Lung (tissue), 12 donors: ENCODE results near the gene ITK. TPM values are rescaled to one million over a fixed set of nuclear protein-coding genes. Genes with fewer than 3 reads are reported as not detected.

Experiments
- ATAC-seq: fragments of 200-7000 bp; cut with Tn5 transposase; one replicate; pipeline ENCODE4 v1.9.1; 2020; ENCODE audit warnings: moderate number of reproducible peaks; ENCODE audit not compliant: insufficient read depth, low FRiP score
- DNase-seq, 3 donors: peaks; one replicate each; pipeline ENCODE4 v3.0.0-alpha.2; 2013 to 2017
- H3K27ac ChIP-seq, 2 donors: one replicate each; pipeline ENCODE4 v1.5.1; 2013; ENCODE audit warnings: mild to moderate bottlenecking in 2 of 2, moderate library complexity in 2 of 2, control low read depth in 1 of 2, inconsistent platforms in 1 of 2, low read depth in 1 of 2, low read length in 1 of 2
- H3K27me3 ChIP-seq, 3 donors: one replicate each; pipeline ENCODE4 v1.5.1; 2013; ENCODE audit warnings: low read length in 2 of 3; ENCODE audit not compliant: control insufficient read depth in 3 of 3, insufficient read depth in 3 of 3
- H3K36me3 ChIP-seq, 4 donors: one replicate each; pipeline ENCODE4 v1.5.1; 2013; ENCODE audit warnings: low read length in 4 of 4, mild to moderate bottlenecking in 1 of 4, moderate library complexity in 1 of 4; ENCODE audit not compliant: control insufficient read depth in 4 of 4, insufficient read depth in 4 of 4
- H3K4me1 ChIP-seq, 5 donors: one replicate each; pipeline ENCODE4 v1.5.1; 2013; ENCODE audit warnings: low read length in 5 of 5, mild to moderate bottlenecking in 2 of 5, moderate library complexity in 1 of 5; ENCODE audit not compliant: control insufficient read depth in 5 of 5, insufficient read depth in 5 of 5
- H3K4me3 ChIP-seq: one replicate; pipeline ENCODE4 v1.5.1; 2013; ENCODE audit warnings: mild to moderate bottlenecking, control low read depth, moderate library complexity
- H3K9ac ChIP-seq, 2 donors: one replicate each; pipeline ENCODE4 v1.5.1; 2013; ENCODE audit warnings: low read length in 2 of 2, control low read depth in 1 of 2; ENCODE audit not compliant: insufficient read depth in 1 of 2
- H3K9me3 ChIP-seq, 4 donors: one replicate each; pipeline ENCODE4 v1.5.1; 2013; ENCODE audit warnings: low read length in 3 of 4, mild to moderate bottlenecking in 1 of 4, moderate library complexity in 1 of 4; ENCODE audit not compliant: control insufficient read depth in 4 of 4, insufficient read depth in 3 of 4
- WGBS, 2 donors: extraction: QIAGEN DNeasy Blood & Tissue Kit; methylation state at CpG; one replicate each; pipeline ENCODE4 v1.1.7; 2013; 5-methylcytosine and 5-hydroxymethylcytosine counted together
- polyA plus RNA-seq, 2 donors: library from polyadenylated mRNA; stranded (reverse); fragments of 200-250 nt; gene quantifications; one replicate each; pipeline ENCODE4 v1.2.1, GENCODE V29; 2013
- total RNA-seq, 2 donors: library from RNA; depleted of rRNA in 1 of 2; stranded (reverse); fragments of >200 nt in 1 of 2; gene quantifications; one replicate each; pipeline ENCODE4 v1.2.1, GENCODE V29; 2014 to 2021
- TF ChIP-seq, protein P1 (sequence below): IDR thresholded peaks from 2 replicates; pipeline ENCODE4 v1.5.1; 2012; ENCODE audit warnings: mild to moderate bottlenecking; ENCODE audit errors: control extremely low read depth, extremely low read depth
- donor health status: control.
- donor health status: control.
- donor health status: Bipolar disorder and iron deficiency.
- donor health status: healthy.
- donor health status: DM: yes; HTN: yes; CAD: no.

The ITK gene
- total and polyA plus RNA-seq, 4 donors, result 0.91 to 3.4 (median 2.8) TPM

GRCh38 chr5:157292599-157292998 is 112.0 kb downstream of the ITK start:
- TF ChIP-seq, protein P1, sequence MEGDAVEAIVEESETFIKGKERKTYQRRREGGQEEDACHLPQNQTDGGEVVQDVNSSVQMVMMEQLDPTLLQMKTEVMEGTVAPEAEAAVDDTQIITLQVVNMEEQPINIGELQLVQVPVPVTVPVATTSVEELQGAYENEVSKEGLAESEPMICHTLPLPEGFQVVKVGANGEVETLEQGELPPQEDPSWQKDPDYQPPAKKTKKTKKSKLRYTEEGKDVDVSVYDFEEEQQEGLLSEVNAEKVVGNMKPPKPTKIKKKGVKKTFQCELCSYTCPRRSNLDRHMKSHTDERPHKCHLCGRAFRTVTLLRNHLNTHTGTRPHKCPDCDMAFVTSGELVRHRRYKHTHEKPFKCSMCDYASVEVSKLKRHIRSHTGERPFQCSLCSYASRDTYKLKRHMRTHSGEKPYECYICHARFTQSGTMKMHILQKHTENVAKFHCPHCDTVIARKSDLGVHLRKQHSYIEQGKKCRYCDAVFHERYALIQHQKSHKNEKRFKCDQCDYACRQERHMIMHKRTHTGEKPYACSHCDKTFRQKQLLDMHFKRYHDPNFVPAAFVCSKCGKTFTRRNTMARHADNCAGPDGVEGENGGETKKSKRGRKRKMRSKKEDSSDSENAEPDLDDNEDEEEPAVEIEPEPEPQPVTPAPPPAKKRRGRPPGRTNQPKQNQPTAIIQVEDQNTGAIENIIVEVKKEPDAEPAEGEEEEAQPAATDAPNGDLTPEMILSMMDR, result no peak
- 91 to 93% methylated on average over 3 of the region's 3 CpGs for WGBS, 2 donors

GRCh38 chr5:157294407-157295091 is 113.9 kb downstream of the ITK start:
- H3K9ac ChIP-seq, result no peak overlapping the region
- ATAC-seq, result no peak
- DNase-seq, result no peak
- no peaks in the 10 kb centered on the region for H3K27me3 ChIP-seq
- peaks cover 0 to 3% (median 0%) of the 10 kb centered on the region in 4 donors for H3K9me3 ChIP-seq
- TF ChIP-seq, protein P1, result no peak
- H3K36me3 ChIP-seq, result peaks cover 0 to 2% (median 0%) of the 10 kb centered on the region in 4 donors
- no peak overlapping the region for H3K27ac ChIP-seq
- 87 to 90% methylated on average over 7 of the region's 7 CpGs for WGBS, 2 donors
- no peak overlapping the region for H3K4me3 ChIP-seq
- peaks cover 0 to 5% (median 0%) of the 10 kb centered on the region in 5 donors for H3K4me1 ChIP-seq

More at GRCh38 chr5:157292599-157292998, 112.0 kb downstream of the ITK start:
- no peak for DNase-seq
- no peak for ATAC-seq
- Histone ChIP-seq H3K9me3 (peaks cover 0 to 3% (median 0%) of the 10 kb centered on the region in 4 donors), H3K27ac (no peak overlapping the region), H3K4me1 (peaks cover 0 to 5% (median 0%) of the 10 kb centered on the region in 5 donors), H3K36me3 (peaks cover 0 to 2% (median 0%) of the 10 kb centered on the region in 4 donors), H3K27me3 (no peaks in the 10 kb centered on the region), H3K4me3 (no peak overlapping the region), H3K9ac (no peak overlapping the region)

- 78 to 86% methylated on average over 1 of the region's 1 CpG for WGBS, 2 donors
- Histone ChIP-seq H3K9ac (no peak overlapping the region), H3K4me3 (no peak overlapping the region), H3K4me1 (peaks cover 0 to 5% (median 0%) of the 10 kb centered on the region in 5 donors), H3K27ac (no peak overlapping the region), H3K27me3 (no peaks in the 10 kb centered on the region), H3K36me3 (peaks cover 0 to 2% (median 0%) of the 10 kb centered on the region in 4 donors), H3K9me3 (peaks cover 0 to 3% (median 0%) of the 10 kb centered on the region in 4 donors)
- TF ChIP-seq, protein P1, result no peak
- DNase-seq, result no peak
- ATAC-seq, result no peak
These were observed 114.6 kb downstream of the ITK start for GRCh38 chr5:157295247-157295646.
